Central memory CD8-positive, alpha-beta T cell (primary cell): ENCODE measurements around the gene FAM114A1.

Experiments
- ATAC-seq: fragments of 150-1000 bp; cut with Tn5 transposase; replicated peaks from 2 replicates; pipeline ENCODE4 v1.10.0; 2022; ENCODE audit warnings: mild to moderate bottlenecking, moderate FRiP score, moderate number of reproducible peaks; ENCODE audit not compliant: poor library complexity, severe bottlenecking; ENCODE audit errors: extremely low read depth
- DNase-seq, 2 donors: peaks; one replicate each; pipeline ENCODE4 v3.0.0; 2021; ENCODE audit warnings: low spot score in 2 of 2
- H3K27ac Mint-ChIP-seq: one replicate; pipeline ENCODE4 v1.8.0; 2022; ENCODE audit warnings: low read depth, mild to moderate bottlenecking, moderate library complexity, mixed read lengths
- H3K27me3 Mint-ChIP-seq: one replicate; pipeline ENCODE4 v1.8.0; 2022; ENCODE audit warnings: mixed read lengths
- H3K36me3 Mint-ChIP-seq: one replicate; pipeline ENCODE4 v1.8.0; 2022; ENCODE audit warnings: mild to moderate bottlenecking, moderate library complexity, mixed read lengths; ENCODE audit not compliant: insufficient read depth
- H3K4me1 Mint-ChIP-seq: one replicate; pipeline ENCODE4 v1.8.0; 2022; ENCODE audit warnings: mixed read lengths
- H3K4me3 Mint-ChIP-seq: one replicate; pipeline ENCODE4 v1.8.0; 2022; ENCODE audit warnings: mild to moderate bottlenecking, moderate library complexity, mixed read lengths
- H3K9me3 Mint-ChIP-seq: one replicate; pipeline ENCODE4 v1.8.0; 2022; ENCODE audit warnings: mixed read lengths

FAM114A1 gene

GRCh38 chr4:38867478-38868058, at the start of gene FAM114A1:
FAM114A1 (plus strand) TSS chr4:38867806; CDS start chr4:38878079, 10,273 bp downstream.
- Mint-ChIP-seq H3K27ac (no peak within 1 kb of the TSS), H3K4me3 (peak within 1 kb of the TSS; percentile 61), H3K36me3 (no peaks in the 10 kb centered on the region), H3K27me3 (peaks cover 59% of the 10 kb centered on the region), H3K4me1 (no peaks in the 10 kb centered on the region), H3K9me3 (no peaks in the 10 kb centered on the region)
- DNase-seq, result no peak
- ATAC-seq, result no peak

GRCh38 chr4:38818441-38818976, 49.1 kb upstream of the FAM114A1 start:
- no peak for DNase-seq
- no peak overlapping the region for H3K4me3 Mint-ChIP-seq
- no peak overlapping the region for H3K27ac Mint-ChIP-seq
- peaks cover 5% of the 10 kb centered on the region for H3K9me3 Mint-ChIP-seq
- no peaks in the 10 kb centered on the region for H3K27me3 Mint-ChIP-seq
- no peak for ATAC-seq
- H3K36me3 Mint-ChIP-seq, result peaks cover 1% of the 10 kb centered on the region
- H3K4me1 Mint-ChIP-seq, result peaks cover 5% of the 10 kb centered on the region

GRCh38 chr4:38819569-38819968, 48.0 kb upstream of the FAM114A1 start:
- no peak overlapping the region for H3K4me3 Mint-ChIP-seq
- peaks cover 1% of the 10 kb centered on the region for H3K36me3 Mint-ChIP-seq
- no peak for DNase-seq
- H3K4me1 Mint-ChIP-seq, result peaks cover 5% of the 10 kb centered on the region
- no peak for ATAC-seq
- peaks cover 9% of the 10 kb centered on the region for H3K27me3 Mint-ChIP-seq
- H3K27ac Mint-ChIP-seq, result no peak overlapping the region
- peaks cover 5% of the 10 kb centered on the region for H3K9me3 Mint-ChIP-seq

- ATAC-seq (no peak), DNase-seq (no peak)
- Mint-ChIP-seq H3K27ac (no peak overlapping the region), H3K9me3 (peaks cover 5% of the 10 kb centered on the region), H3K4me1 (peaks cover 5% of the 10 kb centered on the region), H3K27me3 (peaks cover 19% of the 10 kb centered on the region), H3K36me3 (peaks cover 1% of the 10 kb centered on the region), H3K4me3 (no peak overlapping the region)
Measured at GRCh38 chr4:38820329-38821061, 47.1 kb upstream of the FAM114A1 start.

GRCh38 chr4:38821739-38822138, 45.9 kb upstream of the FAM114A1 start:
- ATAC-seq (no peak), DNase-seq (no peak)
- H3K27me3 Mint-ChIP-seq, result peaks cover 30% of the 10 kb centered on the region
- no peak overlapping the region for H3K4me3 Mint-ChIP-seq
- peaks cover 5% of the 10 kb centered on the region for H3K9me3 Mint-ChIP-seq
- peaks cover 5% of the 10 kb centered on the region for H3K4me1 Mint-ChIP-seq
- peaks cover 3% of the 10 kb centered on the region for H3K36me3 Mint-ChIP-seq
- H3K27ac Mint-ChIP-seq, result no peak overlapping the region

- H3K4me1 Mint-ChIP-seq, result peaks cover 5% of the 10 kb centered on the region
- H3K27ac Mint-ChIP-seq, result no peak overlapping the region
- peaks cover 30% of the 10 kb centered on the region for H3K27me3 Mint-ChIP-seq
- peaks cover 5% of the 10 kb centered on the region for H3K9me3 Mint-ChIP-seq
- peaks cover 3% of the 10 kb centered on the region for H3K36me3 Mint-ChIP-seq
- no peak for ATAC-seq
- H3K4me3 Mint-ChIP-seq, result no peak overlapping the region
- no peak for DNase-seq
Measured at GRCh38 chr4:38822748-38823303, 44.8 kb upstream of the FAM114A1 start.

- ATAC-seq (no peak), DNase-seq (no peak)
- Mint-ChIP-seq H3K4me1 (peaks cover 5% of the 10 kb centered on the region), H3K36me3 (peaks cover 3% of the 10 kb centered on the region), H3K4me3 (no peak overlapping the region), H3K9me3 (peaks cover 5% of the 10 kb centered on the region), H3K27ac (no peak overlapping the region), H3K27me3 (peaks cover 30% of the 10 kb centered on the region)
Measured at GRCh38 chr4:38823766-38824165, 43.8 kb upstream of the FAM114A1 start.

GRCh38 chr4:38829237-38829636, 38.4 kb upstream of the FAM114A1 start:
- no peak for DNase-seq
- Mint-ChIP-seq H3K27ac (no peak overlapping the region), H3K4me1 (no peaks in the 10 kb centered on the region), H3K27me3 (peaks cover 24% of the 10 kb centered on the region), H3K36me3 (peaks cover 3% of the 10 kb centered on the region), H3K4me3 (no peak overlapping the region), H3K9me3 (peaks cover 1% of the 10 kb centered on the region)
- ATAC-seq, result no peak

GRCh38 chr4:38831653-38832052, 36.0 kb upstream of the FAM114A1 start:
- Mint-ChIP-seq H3K4me3 (no peak overlapping the region), H3K9me3 (peaks cover 7% of the 10 kb centered on the region), H3K27me3 (no peaks in the 10 kb centered on the region), H3K36me3 (no peaks in the 10 kb centered on the region), H3K27ac (no peak overlapping the region), H3K4me1 (no peaks in the 10 kb centered on the region)
- ATAC-seq (no peak), DNase-seq (no peak)

GRCh38 chr4:38832206-38832605, 35.4 kb upstream of the FAM114A1 start:
- peaks cover 4% of the 10 kb centered on the region for H3K4me1 Mint-ChIP-seq
- no peak overlapping the region for H3K27ac Mint-ChIP-seq
- peaks cover 7% of the 10 kb centered on the region for H3K9me3 Mint-ChIP-seq
- H3K36me3 Mint-ChIP-seq, result no peaks in the 10 kb centered on the region
- no peaks in the 10 kb centered on the region for H3K27me3 Mint-ChIP-seq
- ATAC-seq (no peak), DNase-seq (no peak)
- H3K4me3 Mint-ChIP-seq, result no peak overlapping the region

- DNase-seq (no peak), ATAC-seq (no peak)
- H3K9me3 Mint-ChIP-seq, result peaks cover 7% of the 10 kb centered on the region
- no peaks in the 10 kb centered on the region for H3K36me3 Mint-ChIP-seq
- no peaks in the 10 kb centered on the region for H3K27me3 Mint-ChIP-seq
- H3K27ac Mint-ChIP-seq, result no peak overlapping the region
- H3K4me3 Mint-ChIP-seq, result no peak overlapping the region
- peaks cover 10% of the 10 kb centered on the region for H3K4me1 Mint-ChIP-seq
Measured at GRCh38 chr4:38832624-38833528, 34.7 kb upstream of the FAM114A1 start.

GRCh38 chr4:38834570-38834969, 33.0 kb upstream of the FAM114A1 start:
- Mint-ChIP-seq H3K9me3 (peaks cover 7% of the 10 kb centered on the region), H3K27ac (no peak overlapping the region), H3K4me3 (no peak overlapping the region), H3K27me3 (no peaks in the 10 kb centered on the region), H3K36me3 (no peaks in the 10 kb centered on the region), H3K4me1 (peaks cover 20% of the 10 kb centered on the region)
- no peak for DNase-seq
- no peak for ATAC-seq
